Measurements from ENCODE around the gene TRIM33. TPM values are rescaled to one million over a fixed set of nuclear protein-coding genes. Genes with fewer than 3 reads are reported as not detected.

Gene TRIM33
- total and polyA plus RNA-seq, 2 of the 13 experiments (the other 11 are each of a cell fraction or from before 2014, with no cell fraction given) = 35.5 to 42.2 TPM

GRCh38 chr1:114511032-114511785, at the start of gene TRIM33 (continued):
- TF ChIP-seq ZNF138 (CRISPR knock-in tag; IDR thresholded peaks at IDR 0.05; ENCODE audit: low read depth) (no peak), ZNF296 (CRISPR knock-in tag; conservative IDR thresholded peaks at IDR 0.05) (0 out of 2 replicates have a peak, but pooled peaks have one; percentile 71), GABPB1 (CRISPR knock-in tag; IDR thresholded peaks at IDR 0.05) (peak; percentile 81), RAD21 (CRISPR knock-in tag; IDR thresholded peaks at IDR 0.05) (peak; percentile 34; the same call in 1 of the 2 replicates), RXRB (CRISPR knock-in tag; IDR thresholded peaks at IDR 0.05; ENCODE audit: borderline replicate concordance) (peak; percentile 57), ZNF205 (CRISPR knock-in tag; IDR thresholded peaks at IDR 0.05) (0 out of 2 replicates have a peak, but pooled peaks have one; percentile 55), SIX1 (CRISPR knock-in tag; IDR thresholded peaks at IDR 0.05; ENCODE audit: borderline replicate concordance) (0 out of 2 replicates have a peak, but pooled peaks have one; percentile 13), KMT2A (CRISPR knock-in tag; IDR thresholded peaks at IDR 0.05) (peak; percentile 81), ZNF543 (CRISPR knock-in tag; IDR thresholded peaks at IDR 0.05) (0 out of 2 replicates have a peak, but pooled peaks have one; percentile 1), ZNF746 (CRISPR knock-in tag; IDR thresholded peaks at IDR 0.05) (peak; percentile 86), IRX3 (CRISPR knock-in tag; IDR thresholded peaks at IDR 0.05; ENCODE audit: borderline replicate concordance, low read depth) (no peak), DNMT3B (CRISPR knock-in tag; conservative IDR thresholded peaks at IDR 0.05) (no peak), PTBP1 (IDR thresholded peaks at IDR 0.05; ENCODE audit: low read depth, low read length, poor library complexity, severe bottlenecking) (no peak), TCF7L2 (IDR thresholded peaks at IDR 0.05; ENCODE audit: low read depth, low read length) (no peak)
- TF ChIP-seq, protein P1, sequence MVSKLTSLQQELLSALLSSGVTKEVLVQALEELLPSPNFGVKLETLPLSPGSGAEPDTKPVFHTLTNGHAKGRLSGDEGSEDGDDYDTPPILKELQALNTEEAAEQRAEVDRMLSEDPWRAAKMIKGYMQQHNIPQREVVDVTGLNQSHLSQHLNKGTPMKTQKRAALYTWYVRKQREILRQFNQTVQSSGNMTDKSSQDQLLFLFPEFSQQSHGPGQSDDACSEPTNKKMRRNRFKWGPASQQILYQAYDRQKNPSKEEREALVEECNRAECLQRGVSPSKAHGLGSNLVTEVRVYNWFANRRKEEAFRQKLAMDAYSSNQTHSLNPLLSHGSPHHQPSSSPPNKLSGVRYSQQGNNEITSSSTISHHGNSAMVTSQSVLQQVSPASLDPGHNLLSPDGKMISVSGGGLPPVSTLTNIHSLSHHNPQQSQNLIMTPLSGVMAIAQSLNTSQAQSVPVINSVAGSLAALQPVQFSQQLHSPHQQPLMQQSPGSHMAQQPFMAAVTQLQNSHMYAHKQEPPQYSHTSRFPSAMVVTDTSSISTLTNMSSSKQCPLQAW (CRISPR knock-in tag; IDR thresholded peaks at IDR 0.05) = peak; percentile 57; the same call in 1 of the 2 replicates
- TF ChIP-seq, protein P2, sequence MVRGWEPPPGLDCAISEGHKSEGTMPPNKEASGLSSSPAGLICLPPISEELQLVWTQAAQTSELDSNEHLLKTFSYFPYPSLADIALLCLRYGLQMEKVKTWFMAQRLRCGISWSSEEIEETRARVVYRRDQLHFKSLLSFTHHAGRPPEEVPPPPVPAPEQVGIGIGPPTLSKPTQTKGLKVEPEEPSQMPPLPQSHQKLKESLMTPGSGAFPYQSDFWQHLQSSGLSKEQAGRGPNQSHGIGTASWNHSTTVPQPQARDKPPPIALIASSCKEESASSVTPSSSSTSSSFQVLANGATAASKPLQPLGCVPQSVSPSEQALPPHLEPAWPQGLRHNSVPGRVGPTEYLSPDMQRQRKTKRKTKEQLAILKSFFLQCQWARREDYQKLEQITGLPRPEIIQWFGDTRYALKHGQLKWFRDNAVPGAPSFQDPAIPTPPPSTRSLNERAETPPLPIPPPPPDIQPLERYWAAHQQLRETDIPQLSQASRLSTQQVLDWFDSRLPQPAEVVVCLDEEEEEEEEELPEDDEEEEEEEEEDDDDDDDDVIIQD (CRISPR knock-in tag; IDR thresholded peaks at IDR 0.05; ENCODE audit: low read depth) = no peak
- TF ChIP-seq, protein P3, sequence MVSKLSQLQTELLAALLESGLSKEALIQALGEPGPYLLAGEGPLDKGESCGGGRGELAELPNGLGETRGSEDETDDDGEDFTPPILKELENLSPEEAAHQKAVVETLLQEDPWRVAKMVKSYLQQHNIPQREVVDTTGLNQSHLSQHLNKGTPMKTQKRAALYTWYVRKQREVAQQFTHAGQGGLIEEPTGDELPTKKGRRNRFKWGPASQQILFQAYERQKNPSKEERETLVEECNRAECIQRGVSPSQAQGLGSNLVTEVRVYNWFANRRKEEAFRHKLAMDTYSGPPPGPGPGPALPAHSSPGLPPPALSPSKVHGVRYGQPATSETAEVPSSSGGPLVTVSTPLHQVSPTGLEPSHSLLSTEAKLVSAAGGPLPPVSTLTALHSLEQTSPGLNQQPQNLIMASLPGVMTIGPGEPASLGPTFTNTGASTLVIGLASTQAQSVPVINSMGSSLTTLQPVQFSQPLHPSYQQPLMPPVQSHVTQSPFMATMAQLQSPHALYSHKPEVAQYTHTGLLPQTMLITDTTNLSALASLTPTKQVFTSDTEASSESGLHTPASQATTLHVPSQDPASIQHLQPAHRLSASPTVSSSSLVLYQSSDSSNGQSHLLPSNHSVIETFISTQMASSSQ (IDR thresholded peaks at IDR 0.05; ENCODE audit: low read depth) = 0 out of 2 replicates have a peak, but pooled peaks have one; percentile 14
- TF ChIP-seq, protein P3 (CRISPR knock-in tag; IDR thresholded peaks at IDR 0.05; ENCODE audit: borderline replicate concordance) = 0 out of 2 replicates have a peak, but pooled peaks have one; percentile 50
- TF ChIP-seq, protein P4, sequence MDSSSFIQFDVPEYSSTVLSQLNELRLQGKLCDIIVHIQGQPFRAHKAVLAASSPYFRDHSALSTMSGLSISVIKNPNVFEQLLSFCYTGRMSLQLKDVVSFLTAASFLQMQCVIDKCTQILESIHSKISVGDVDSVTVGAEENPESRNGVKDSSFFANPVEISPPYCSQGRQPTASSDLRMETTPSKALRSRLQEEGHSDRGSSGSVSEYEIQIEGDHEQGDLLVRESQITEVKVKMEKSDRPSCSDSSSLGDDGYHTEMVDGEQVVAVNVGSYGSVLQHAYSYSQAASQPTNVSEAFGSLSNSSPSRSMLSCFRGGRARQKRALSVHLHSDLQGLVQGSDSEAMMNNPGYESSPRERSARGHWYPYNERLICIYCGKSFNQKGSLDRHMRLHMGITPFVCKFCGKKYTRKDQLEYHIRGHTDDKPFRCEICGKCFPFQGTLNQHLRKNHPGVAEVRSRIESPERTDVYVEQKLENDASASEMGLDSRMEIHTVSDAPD (CRISPR knock-in tag; IDR thresholded peaks at IDR 0.05) = no peak
